Left cardiac atrium (tissue), 4 donors: Measurements from ENCODE around the gene CD2. TPM values are rescaled to one million over a fixed set of nuclear protein-coding genes. Genes with fewer than 3 reads are reported as not detected.

Experiments used
- ATAC-seq, 2 donors: fragments of 200-7000 bp; cut with Tn5 transposase; one replicate each; pipeline ENCODE4 v1.9.1; 2020; ENCODE audit warnings: mild to moderate bottlenecking in 2 of 2, moderate library complexity in 2 of 2
- DNase-seq: peaks from one replicate; pipeline ENCODE4 v3.0.0-alpha.2; 2020
- intact Hi-C, 2 donors: fragments of 100-400 bp; cut with DNase I; formaldehyde crosslinking; loops; one replicate each; pipeline versions ENCODE4 v1.14.1 to v1.15.1; 2022 to 2023
- long read RNA-seq: library from polyadenylated mRNA; unstranded; transcript quantifications from one replicate; pipeline ENCODE4 v2.0.0, GENCODE V29; 2021
- total RNA-seq, 2 donors: library from RNA; stranded (reverse); fragmentation: NEBNext Ultra II Directional; extraction: Animal tissue kit (Norgen Biotek cat#: 25700); gene quantifications; one replicate each; pipeline ENCODE4 v1.2.1, GENCODE V29; 2021
- donor health status: DM: no; HTN: yes; CAD: no.
- donor health status: DM: no; HTN: yes; CAD: no; lungs with severe emphysema.
- donor health status: DM: yes; HTN: yes; CAD: no.
- donor health status: Dilated cardiomyopathy.

The CD2 gene
- 1 to 10 TPM; 1.4 to 3.5 TPM for total RNA-seq
- long read RNA-seq = 0 reads

DNA sequence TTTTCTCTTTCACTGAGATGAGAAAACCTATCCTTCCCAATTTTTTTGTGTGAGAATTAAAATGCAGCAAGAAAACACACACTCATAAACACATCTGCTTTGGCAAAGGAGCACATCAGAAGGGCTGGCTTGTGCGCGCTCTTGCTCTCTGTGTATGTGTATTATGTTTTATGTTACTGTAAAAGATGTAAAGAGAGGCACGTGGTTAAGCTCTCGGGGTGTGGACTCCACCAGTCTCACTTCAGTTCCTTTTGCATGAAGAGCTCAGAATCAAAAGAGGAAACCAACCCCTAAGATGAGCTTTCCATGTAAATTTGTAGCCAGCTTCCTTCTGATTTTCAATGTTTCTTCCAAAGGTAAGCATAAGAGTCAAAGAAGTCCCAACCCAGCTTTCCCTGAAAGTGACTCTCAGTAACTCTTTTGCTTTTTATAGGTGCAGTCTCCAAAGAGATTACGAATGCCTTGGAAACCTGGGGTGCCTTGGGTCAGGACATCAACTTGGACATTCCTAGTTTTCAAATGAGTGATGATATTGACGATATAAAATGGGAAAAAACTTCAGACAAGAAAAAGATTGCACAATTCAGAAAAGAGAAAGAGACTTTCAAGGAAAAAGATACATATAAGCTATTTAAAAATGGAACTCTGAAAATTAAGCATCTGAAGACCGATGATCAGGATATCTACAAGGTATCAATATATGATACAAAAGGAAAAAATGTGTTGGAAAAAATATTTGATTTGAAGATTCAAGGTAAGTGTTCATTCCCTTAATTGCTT lies at the start of gene CD2:
CD2 (plus strand) TSS at position 233 of the 780 bp plus-strand sequence; CDS start at position 296, 63 bp downstream.
- DNase-seq (no peak), ATAC-seq (no peak)
- intact Hi-C loops = no loop called here

- ATAC-seq (no peak), DNase-seq (no peak)
- intact Hi-C loops = no loop called here
Measured at GRCh38 chr1:116706123-116706522, 48.1 kb upstream of the CD2 start.

GRCh38 chr1:116706841-116707240 lies 47.4 kb upstream of the CD2 start:
- intact Hi-C loops = no loop called here
- ATAC-seq = no peak
- DNase-seq = no peak

GRCh38 chr1:116708255-116708900 lies 45.9 kb upstream of the CD2 start:
- ATAC-seq = no peak
- no peak for DNase-seq
- intact Hi-C loops = no loop called here

- intact Hi-C loops = no loop called here
- DNase-seq (no peak), ATAC-seq (no peak)
Measured at GRCh38 chr1:116709666-116710167, 44.5 kb upstream of the CD2 start.

- intact Hi-C loops = no loop called here
- ATAC-seq (peak; percentile 25 to 38), DNase-seq (no peak)
Measured at GRCh38 chr1:116710420-116711262, 43.6 kb upstream of the CD2 start.

- ATAC-seq = peak; percentile 53 to 84
- intact Hi-C loops = no loop called here
- no peak for DNase-seq
Measured at GRCh38 chr1:116711263-116711840, 42.9 kb upstream of the CD2 start.

GRCh38 chr1:116712510-116712909 lies 41.7 kb upstream of the CD2 start:
- no peak for ATAC-seq
- DNase-seq = no peak

GRCh38 chr1:116713474-116713873 lies 40.8 kb upstream of the CD2 start:
- DNase-seq (no peak), ATAC-seq (no peak)
- intact Hi-C loops = no loop called here

More at GRCh38 chr1:116712510-116712909, 41.7 kb upstream of the CD2 start:
- intact Hi-C loops = no loop called here

- DNase-seq (no peak), ATAC-seq (no peak)
- intact Hi-C loops = no loop called here
Measured at GRCh38 chr1:116716391-116716790, 37.8 kb upstream of the CD2 start.

- intact Hi-C loops = no loop called here
- ATAC-seq (no peak), DNase-seq (no peak)
Measured at GRCh38 chr1:116717318-116717717, 36.9 kb upstream of the CD2 start.

GRCh38 chr1:116720364-116721038 lies 33.7 kb upstream of the CD2 start:
- DNase-seq (no peak), ATAC-seq (no peak)
- intact Hi-C loops = no loop called here

- ATAC-seq (no peak), DNase-seq (no peak)
- intact Hi-C loops = no loop called here
Measured at GRCh38 chr1:116721039-116721405, 33.2 kb upstream of the CD2 start.

GRCh38 chr1:116721451-116722007 lies 32.7 kb upstream of the CD2 start:
- ATAC-seq = no peak
- intact Hi-C loops = no loop called here
- no peak for DNase-seq

DNA sequence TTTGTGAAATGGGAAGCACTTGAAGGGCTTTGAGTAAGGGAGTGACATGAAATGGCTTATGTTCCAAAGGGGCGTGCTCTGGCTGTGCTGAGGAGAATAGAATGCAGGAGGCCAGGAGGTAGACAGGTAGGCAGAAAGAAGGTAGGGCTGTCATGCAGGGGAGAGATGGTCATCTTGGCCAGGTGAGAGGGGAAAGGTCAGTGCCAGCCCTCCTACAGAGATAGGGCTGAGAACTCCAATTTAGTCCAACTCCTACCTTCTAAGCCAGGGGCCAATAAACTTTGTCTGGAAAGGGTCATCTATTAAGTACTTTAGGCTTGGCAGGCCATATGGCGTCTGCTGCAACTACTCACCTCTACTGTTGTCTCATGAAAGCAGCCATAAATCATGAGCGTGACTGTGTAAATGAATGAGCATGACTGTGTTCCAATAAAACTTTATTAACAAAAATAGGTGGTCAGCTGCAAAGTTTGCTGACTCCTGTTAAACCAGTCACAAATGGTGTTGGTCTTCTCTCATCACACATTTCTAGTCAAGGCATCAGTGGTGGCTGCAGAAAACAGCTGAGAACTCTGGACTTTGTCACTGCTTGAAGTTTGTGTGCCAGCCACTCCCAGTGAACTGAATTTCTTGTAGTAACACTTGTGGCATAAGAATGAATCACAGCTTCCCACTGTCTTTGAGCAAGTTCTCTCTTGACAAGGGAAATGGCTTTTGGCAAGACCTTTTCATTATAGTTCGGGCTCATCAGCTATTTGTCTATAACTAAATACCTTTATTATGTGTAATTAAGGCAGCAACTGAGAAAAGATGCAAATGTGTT lies 32.0 kb upstream of the CD2 start:
- DNase-seq (no peak), ATAC-seq (no peak)
- intact Hi-C loops = no loop called here

GRCh38 chr1:116724765-116725375 lies 29.4 kb upstream of the CD2 start:
- intact Hi-C loops = no loop called here
- peak; percentile 61 for DNase-seq
- peak in 1 of 2 donors; percentile 47 for ATAC-seq

DNA sequence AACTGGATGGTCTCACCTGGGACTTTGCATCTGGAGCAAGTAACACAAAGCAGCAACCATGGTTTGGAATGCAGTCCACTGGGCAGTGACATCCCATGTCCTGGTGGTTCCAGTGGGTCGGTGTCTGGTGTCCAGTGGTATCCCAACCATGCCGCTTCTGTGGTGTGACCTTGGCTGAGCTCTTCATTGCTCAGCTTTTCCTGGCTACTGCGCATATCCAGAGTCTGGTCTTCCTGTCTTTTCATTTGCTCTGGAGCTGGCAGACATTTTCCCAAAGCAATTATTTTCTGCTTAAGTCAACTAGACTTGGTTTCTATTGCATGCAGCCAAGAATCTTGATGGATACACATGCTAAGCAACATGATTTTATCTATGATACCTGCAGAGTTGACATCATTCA lies 28.4 kb upstream of the CD2 start:
- intact Hi-C loops = no loop called here

More for the DNA sequence above, 28.4 kb upstream of the CD2 start:
- DNase-seq (no peak), ATAC-seq (peak in 1 of 2 donors; percentile 49)
